Fibroblast of the aortic adventitia (primary cell): ENCODE data around the gene PLAC9. TPM values are rescaled to one million over a fixed set of nuclear protein-coding genes. Genes with fewer than 3 reads are reported as not detected.

Source experiments
- DNase-seq: peaks from one replicate; pipeline ENCODE4 v3.0.0-alpha.2; 2010; ENCODE audit warnings: low read depth
- H3K4me3 ChIP-seq: 2 replicates; pipeline ENCODE4 v1.5.1; 2011; ENCODE audit warnings: low read depth, mild to moderate bottlenecking, control low read depth, low read length, moderate library complexity
- total RNA-seq: library from RNA; depleted of rRNA; stranded (reverse); fragments of >200 nt; gene quantifications from 2 replicates; pipeline ENCODE4 v1.2.3, GENCODE V29; 2012; ENCODE audit warnings: low replicate concordance
- TF ChIP-seq, protein P1 (sequence below): IDR thresholded peaks from 2 replicates; pipeline ENCODE4 v1.5.1; 2011; ENCODE audit warnings: mild to moderate bottlenecking, low read length, control low read depth, inconsistent platforms; ENCODE audit not compliant: insufficient read depth

Gene PLAC9
- total RNA-seq, 1 donor = 32.1 TPM

DNA sequence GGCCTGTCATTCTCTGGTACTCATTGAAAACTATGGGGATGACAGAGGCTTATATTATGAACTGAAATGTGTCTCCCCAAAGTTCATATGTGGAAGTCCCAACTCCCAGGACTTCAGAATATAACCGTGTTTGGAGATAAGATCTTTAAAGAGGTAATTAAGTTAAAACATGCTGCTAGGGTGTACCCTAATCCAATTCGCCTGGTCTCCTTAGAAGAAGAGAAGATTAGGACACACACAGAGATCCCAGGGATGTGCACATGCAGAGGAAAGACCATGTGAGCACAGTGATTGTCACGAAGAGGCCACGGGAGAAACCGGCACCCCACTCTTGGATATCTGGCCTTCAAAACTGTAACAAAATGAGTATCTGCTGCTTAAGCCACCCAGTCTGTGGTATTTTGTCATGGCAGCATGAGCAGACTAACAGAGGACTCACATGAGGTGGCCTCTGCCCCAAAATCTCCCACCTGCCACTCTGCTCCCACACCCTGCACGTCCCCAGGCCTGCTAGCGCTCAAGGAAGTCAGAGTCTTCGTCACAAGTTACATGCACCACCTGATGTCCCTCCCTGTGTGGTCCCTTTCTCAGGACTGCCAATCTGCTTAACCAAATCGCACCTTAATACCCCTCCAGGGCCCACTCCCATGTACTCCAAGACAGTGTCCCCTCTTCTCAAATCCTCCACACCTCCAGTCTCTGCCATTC is 26.8 kb downstream of the PLAC9 start:
- no peak overlapping the region for H3K4me3 ChIP-seq
- DNase-seq = no peak
- TF ChIP-seq, protein P1, sequence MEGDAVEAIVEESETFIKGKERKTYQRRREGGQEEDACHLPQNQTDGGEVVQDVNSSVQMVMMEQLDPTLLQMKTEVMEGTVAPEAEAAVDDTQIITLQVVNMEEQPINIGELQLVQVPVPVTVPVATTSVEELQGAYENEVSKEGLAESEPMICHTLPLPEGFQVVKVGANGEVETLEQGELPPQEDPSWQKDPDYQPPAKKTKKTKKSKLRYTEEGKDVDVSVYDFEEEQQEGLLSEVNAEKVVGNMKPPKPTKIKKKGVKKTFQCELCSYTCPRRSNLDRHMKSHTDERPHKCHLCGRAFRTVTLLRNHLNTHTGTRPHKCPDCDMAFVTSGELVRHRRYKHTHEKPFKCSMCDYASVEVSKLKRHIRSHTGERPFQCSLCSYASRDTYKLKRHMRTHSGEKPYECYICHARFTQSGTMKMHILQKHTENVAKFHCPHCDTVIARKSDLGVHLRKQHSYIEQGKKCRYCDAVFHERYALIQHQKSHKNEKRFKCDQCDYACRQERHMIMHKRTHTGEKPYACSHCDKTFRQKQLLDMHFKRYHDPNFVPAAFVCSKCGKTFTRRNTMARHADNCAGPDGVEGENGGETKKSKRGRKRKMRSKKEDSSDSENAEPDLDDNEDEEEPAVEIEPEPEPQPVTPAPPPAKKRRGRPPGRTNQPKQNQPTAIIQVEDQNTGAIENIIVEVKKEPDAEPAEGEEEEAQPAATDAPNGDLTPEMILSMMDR = no peak

DNA sequence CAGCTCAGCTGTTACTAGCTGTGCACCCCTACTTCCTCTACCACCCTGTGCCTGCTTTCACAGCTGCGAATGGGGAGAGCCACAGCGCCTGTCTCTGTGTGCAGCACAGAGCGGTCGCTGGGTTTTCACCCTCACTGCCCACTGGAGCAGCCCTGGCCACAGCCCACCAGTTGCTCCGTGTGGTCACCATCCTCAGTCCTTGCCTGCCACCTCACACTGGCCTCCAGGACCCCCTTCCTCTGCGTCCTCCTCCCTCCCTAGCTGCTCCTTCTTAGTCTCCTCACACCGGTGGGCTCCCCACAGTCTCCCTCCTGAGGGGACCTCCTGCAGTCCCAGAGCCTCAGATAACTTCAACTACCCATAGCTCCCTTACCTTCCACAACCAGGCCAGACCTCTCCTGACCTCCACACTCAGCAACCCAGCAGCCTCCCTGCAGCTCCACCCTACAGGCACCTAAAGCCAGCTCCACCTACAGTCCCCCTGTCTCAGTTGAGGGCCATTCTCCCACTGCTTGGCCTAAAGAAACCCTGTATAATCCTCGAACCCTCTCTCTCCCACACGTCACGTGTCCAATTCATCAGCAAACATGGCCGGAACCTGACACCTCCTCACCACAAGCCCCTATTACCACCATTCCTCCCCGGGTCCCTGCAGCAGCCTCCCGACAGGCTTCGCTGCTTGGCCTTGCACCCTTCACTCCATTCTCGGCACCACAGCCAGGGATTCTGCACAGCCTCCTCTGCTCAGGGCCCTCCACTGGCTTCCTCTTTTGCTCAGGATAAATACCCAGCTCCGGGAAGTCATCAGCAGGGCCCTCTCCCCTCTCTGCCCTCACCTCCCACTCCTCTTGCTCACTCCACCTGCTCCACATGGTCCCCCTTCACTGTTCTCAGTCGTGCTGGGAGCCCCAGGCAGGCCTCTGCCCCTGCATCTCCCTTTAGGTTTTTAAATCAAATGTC is 28.1 kb downstream of the PLAC9 start:
- TF ChIP-seq, protein P1 = no peak
- no peak for DNase-seq
- no peak overlapping the region for H3K4me3 ChIP-seq

DNA sequence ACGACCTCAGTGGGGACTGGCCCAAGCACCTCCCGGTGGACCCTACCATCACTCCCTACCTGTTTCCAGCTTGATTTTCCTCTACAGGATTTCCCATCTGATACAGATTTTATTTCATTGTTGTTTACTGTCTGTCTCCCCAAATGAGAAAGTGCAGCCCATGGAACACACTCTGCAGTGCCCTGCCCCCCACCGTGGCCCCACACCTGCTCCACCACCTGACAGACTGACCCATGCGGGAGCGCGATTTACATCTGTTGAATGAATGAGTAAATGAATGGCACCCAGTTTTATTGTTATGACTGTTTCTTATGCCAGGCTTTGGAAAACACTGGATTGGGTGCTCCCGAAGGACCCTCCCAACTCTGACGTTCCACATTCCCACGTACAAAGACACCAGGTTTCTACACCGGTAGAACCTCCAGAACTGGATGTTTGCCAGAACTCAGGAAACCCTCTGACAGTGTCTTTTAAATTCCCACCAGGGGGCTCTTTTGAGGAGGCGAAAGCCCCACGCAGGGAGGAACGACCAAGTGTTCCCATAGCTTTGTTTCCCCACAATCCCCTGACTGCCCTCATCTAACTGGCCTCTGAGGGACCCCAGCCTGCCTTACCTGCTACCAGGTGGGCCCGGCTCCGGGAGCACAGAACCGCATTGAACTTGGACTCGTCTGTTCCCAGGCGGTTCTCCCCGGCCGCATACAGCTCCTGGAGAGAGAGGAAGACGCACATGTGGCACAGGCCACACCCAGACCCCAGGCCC is 29.0 kb downstream of the PLAC9 start:
- H3K4me3 ChIP-seq = no peak overlapping the region
- no peak for DNase-seq
- TF ChIP-seq, protein P1 = no peak

DNA sequence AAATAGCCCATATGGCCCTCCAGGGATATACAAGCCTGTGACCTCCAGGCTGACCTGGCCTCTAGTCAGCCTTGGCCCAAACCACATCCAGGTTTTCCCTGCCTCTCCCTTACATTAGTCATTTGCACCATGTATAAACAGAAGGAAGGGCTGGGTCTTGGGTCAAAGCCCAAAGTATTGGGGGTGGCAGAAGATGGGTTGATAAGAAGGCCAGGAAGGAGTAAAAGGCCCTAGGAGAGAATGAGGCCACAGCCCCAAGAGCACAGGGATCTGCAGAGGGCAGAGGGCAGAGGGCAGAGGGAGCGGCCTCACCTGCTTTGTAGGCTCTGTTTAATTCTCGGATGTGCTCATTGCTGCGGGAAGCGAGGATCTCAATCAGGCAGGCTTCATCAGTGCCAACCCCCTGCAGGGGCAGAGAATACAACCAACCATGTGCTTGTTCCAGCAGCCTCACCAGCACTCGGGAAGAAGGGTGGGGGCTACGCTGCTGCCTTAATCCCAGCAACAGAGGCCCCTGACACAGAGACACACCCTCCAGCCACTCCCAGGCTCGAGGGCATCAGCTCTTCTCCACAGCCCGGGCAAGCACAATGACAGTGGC is 31.3 kb downstream of the PLAC9 start:
- H3K4me3 ChIP-seq = no peak overlapping the region
- DNase-seq = peak; percentile 84
- TF ChIP-seq, protein P1 = no peak

DNA sequence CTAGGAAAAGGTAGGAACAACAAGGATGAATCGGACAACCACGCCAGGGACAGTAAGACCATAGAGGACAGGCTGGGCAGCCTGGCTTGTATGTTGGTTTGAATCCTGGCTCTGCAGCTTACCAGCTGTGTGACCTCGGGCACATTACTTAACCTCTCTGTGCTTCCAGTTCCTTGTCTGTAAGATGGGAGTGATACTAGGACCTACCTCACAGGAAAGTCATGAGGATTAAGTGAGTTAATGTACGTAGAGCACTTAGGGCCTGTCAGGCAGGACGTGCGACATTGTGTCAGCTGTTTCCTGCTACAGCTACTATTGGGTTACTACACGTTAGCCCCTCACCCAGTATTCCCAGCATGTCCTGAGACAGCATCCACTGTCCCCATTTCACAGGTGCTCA is 32.1 kb downstream of the PLAC9 start:
- TF ChIP-seq, protein P1 = no peak
- no peak overlapping the region for H3K4me3 ChIP-seq
- no peak for DNase-seq

DNA sequence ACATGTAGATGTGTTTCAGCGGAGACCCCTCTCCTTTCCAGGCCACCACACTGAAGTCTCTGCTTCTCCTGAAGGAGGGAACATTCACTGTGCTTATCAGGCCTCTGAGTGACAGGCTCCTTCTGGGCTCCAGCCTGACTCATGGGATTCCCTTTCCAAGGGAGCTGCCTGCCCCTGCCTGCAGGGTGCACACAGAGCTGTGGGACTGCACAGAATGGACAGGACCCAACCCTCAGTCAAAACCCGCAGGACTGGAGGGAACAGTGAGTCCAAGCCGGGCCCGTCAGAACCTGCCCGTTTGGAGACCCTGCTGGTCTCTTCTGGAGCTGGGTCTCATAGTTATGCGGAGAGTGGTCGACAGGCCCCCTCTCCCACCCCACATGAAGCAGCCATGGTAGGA is 32.6 kb downstream of the PLAC9 start:
- TF ChIP-seq, protein P1 = peak; percentile 50
- DNase-seq = peak; percentile 60

More for the DNA sequence above, 32.6 kb downstream of the PLAC9 start:
- no peak overlapping the region for H3K4me3 ChIP-seq
